Stimulated activated CD4-positive, alpha-beta T cell treated with anti-CD3 and anti-CD28 coated beads, Interleukin-4, amount 100 ng/mL, for 48 hours (primary cell): ENCODE data around the gene KCNF1.
"Not testable (repeated sequence)": the region's sequence is repeated elsewhere in the genome, so short reads cannot be mapped to it uniquely, and the experiment has no call there.

Experiments used
- DNase-seq, 2 donors: peaks; one replicate each; pipeline ENCODE4 v3.0.0-alpha.2; 2020; ENCODE audit warnings: low read depth in 2 of 2

The KCNF1 gene

GRCh38 chr2:10939058-10939457 lies 27.3 kb downstream of the KCNF1 start:
- DNase-seq, result no peak

GRCh38 chr2:10940596-10940995 lies 28.9 kb downstream of the KCNF1 start:
- DNase-seq, result no peak

GRCh38 chr2:10941383-10941782 lies 29.6 kb downstream of the KCNF1 start:
- no peak for DNase-seq

- DNase-seq, result no peak
These were observed 33.1 kb downstream of the KCNF1 start for GRCh38 chr2:10944799-10945198.

GRCh38 chr2:10946394-10946793 lies 34.7 kb downstream of the KCNF1 start:
- DNase-seq, result no peak

- no peak for DNase-seq
These were observed 35.3 kb downstream of the KCNF1 start for GRCh38 chr2:10947005-10947440.

- no peak for DNase-seq
These were observed 35.9 kb downstream of the KCNF1 start for GRCh38 chr2:10947446-10948187.

- DNase-seq, result no peak
These were observed 36.4 kb downstream of the KCNF1 start for GRCh38 chr2:10948188-10948564.

GRCh38 chr2:10948606-10949230 lies 37.0 kb downstream of the KCNF1 start:
- DNase-seq, result no peak

GRCh38 chr2:10949835-10950234 lies 38.1 kb downstream of the KCNF1 start:
- no peak for DNase-seq

GRCh38 chr2:10951558-10952414 lies 40.1 kb downstream of the KCNF1 start:
- no peak for DNase-seq

GRCh38 chr2:10954416-10954815 lies 42.7 kb downstream of the KCNF1 start:
- DNase-seq, result no peak

- DNase-seq, result no peak
These were observed 43.4 kb downstream of the KCNF1 start for GRCh38 chr2:10954856-10955818.

GRCh38 chr2:10956006-10956790 lies 44.5 kb downstream of the KCNF1 start:
- DNase-seq, result no peak

- DNase-seq, result no peak
These were observed 45.7 kb downstream of the KCNF1 start for GRCh38 chr2:10957391-10957790.

- not testable (repeated sequence) for DNase-seq
These were observed 46.7 kb downstream of the KCNF1 start for GRCh38 chr2:10958452-10958851.

GRCh38 chr2:10960606-10961489 lies 49.1 kb downstream of the KCNF1 start:
- DNase-seq, result no peak

- DNase-seq, result no peak
These were observed 49.7 kb downstream of the KCNF1 start for GRCh38 chr2:10961490-10961875.

- DNase-seq, result no peak
These were observed 50.3 kb downstream of the KCNF1 start for GRCh38 chr2:10962004-10962403.

- no peak for DNase-seq
These were observed 51.4 kb downstream of the KCNF1 start for GRCh38 chr2:10963155-10963554.
